H9 (cell line): ENCODE results near the gene ATP5MC3. TPM values are rescaled to one million over a fixed set of nuclear protein-coding genes. Genes with fewer than 3 reads are reported as not detected.
A peak's percentile ranks its signal among the peaks of the same experiment; 100 is the strongest.

Source experiments
- DNase-seq: peaks from one replicate; pipeline ENCODE4 v3.0.0-alpha.2; 2017
- H2AFZ ChIP-seq: one replicate; pipeline ENCODE4 v1.6.1; 2013; ENCODE audit warnings: mild to moderate bottlenecking, low read length, control low read depth, moderate library complexity
- H2AK5ac ChIP-seq: 2 replicates; pipeline ENCODE4 v1.6.1; 2013; ENCODE audit warnings: low read length, control low read depth, mixed read lengths; ENCODE audit not compliant: insufficient read length
- H2BK120ac ChIP-seq: one replicate; pipeline ENCODE4 v1.6.1; 2013; ENCODE audit warnings: low read depth, mild to moderate bottlenecking, low read length, control low read depth, inconsistent platforms; ENCODE audit not compliant: poor library complexity, severe bottlenecking
- H2BK12ac ChIP-seq: 2 replicates; pipeline ENCODE4 v1.6.1; 2013; ENCODE audit warnings: low read length, control low read depth, mixed read lengths, low read depth; ENCODE audit not compliant: insufficient read length
- H2BK15ac ChIP-seq: 2 replicates; pipeline ENCODE4 v1.6.1; 2013; ENCODE audit warnings: low read depth, low read length, control low read depth
- H2BK20ac ChIP-seq: one replicate; pipeline ENCODE4 v1.6.1; 2013; ENCODE audit warnings: low read depth, mild to moderate bottlenecking, low read length, control low read depth, inconsistent platforms; ENCODE audit not compliant: poor library complexity, severe bottlenecking
- H2BK5ac ChIP-seq: 2 replicates; pipeline ENCODE4 v1.6.1; 2013; ENCODE audit warnings: low read length, control low read depth, mixed read lengths; ENCODE audit not compliant: insufficient read length
- H3K14ac ChIP-seq: 2 replicates; pipeline ENCODE4 v1.6.1; 2013; ENCODE audit warnings: low read length, control low read depth; ENCODE audit not compliant: insufficient read depth
- H3K18ac ChIP-seq: 2 replicates; pipeline ENCODE4 v1.6.1; 2013; ENCODE audit warnings: low read depth, mild to moderate bottlenecking, mixed read lengths, low read length, control low read depth; ENCODE audit not compliant: insufficient read length
- H3K23ac ChIP-seq: 2 replicates; pipeline ENCODE4 v1.6.1; 2013; ENCODE audit warnings: low read length, control low read depth, mixed read lengths, low read depth; ENCODE audit not compliant: insufficient read length
- H3K23me2 ChIP-seq: 2 replicates; pipeline ENCODE4 v1.6.1; 2013; ENCODE audit warnings: low read depth, mild to moderate bottlenecking, mixed read lengths, low read length, control low read depth; ENCODE audit not compliant: insufficient read length, poor library complexity, severe bottlenecking
- H3K27ac ChIP-seq: 2 replicates; pipeline ENCODE4 v1.5.1; 2013; ENCODE audit warnings: low read length, control low read depth, mixed read lengths, low read depth; ENCODE audit not compliant: insufficient read length
- H3K27me3 ChIP-seq: 2 replicates; pipeline ENCODE4 v1.6.1; 2013; ENCODE audit warnings: low read length, control low read depth, inconsistent platforms; ENCODE audit not compliant: insufficient read depth
- H3K4ac ChIP-seq: 2 replicates; pipeline ENCODE4 v1.6.1; 2013; ENCODE audit warnings: low read depth, mild to moderate bottlenecking, control low read depth, inconsistent platforms, low read length, moderate library complexity
- H3K4me1 ChIP-seq: 2 replicates; pipeline ENCODE4 v1.6.1; 2013; ENCODE audit warnings: low read length, control low read depth, inconsistent platforms; ENCODE audit not compliant: insufficient read depth
- H3K4me2 ChIP-seq: 2 replicates; pipeline ENCODE4 v1.6.1; 2013; ENCODE audit warnings: low read length, control low read depth, mixed read lengths; ENCODE audit not compliant: insufficient read length, insufficient read depth
- H3K56ac ChIP-seq: 2 replicates; pipeline ENCODE4 v1.6.1; 2013; ENCODE audit warnings: low read depth, mild to moderate bottlenecking, mixed read lengths, low read length, control low read depth; ENCODE audit not compliant: insufficient read length
- H3K79me1 ChIP-seq: 2 replicates; pipeline ENCODE4 v1.6.1; 2013; ENCODE audit warnings: low read depth, mild to moderate bottlenecking, moderate library complexity, low read length, control low read depth, inconsistent platforms; ENCODE audit not compliant: insufficient read depth, poor library complexity, severe bottlenecking
- H3K79me2 ChIP-seq: 2 replicates; pipeline ENCODE4 v1.6.1; 2013; ENCODE audit warnings: low read length, control low read depth, inconsistent platforms; ENCODE audit not compliant: insufficient read depth
- H3K9ac ChIP-seq: 2 replicates; pipeline ENCODE4 v1.6.1; 2013; ENCODE audit warnings: low read length, control low read depth, mixed read lengths; ENCODE audit not compliant: insufficient read length; ENCODE audit errors: extremely low read depth
- H3K9me3 ChIP-seq: one replicate; pipeline ENCODE4 v1.6.1; 2013; ENCODE audit warnings: low read depth, low read length, inconsistent platforms; ENCODE audit not compliant: control insufficient read depth
- H3T11ph ChIP-seq: one replicate; pipeline ENCODE4 v1.6.1; 2013; ENCODE audit warnings: mild to moderate bottlenecking, low read length, control low read depth, inconsistent platforms
- H4K20me1 ChIP-seq: one replicate; pipeline ENCODE4 v1.6.1; 2013; ENCODE audit not compliant: control insufficient read depth, insufficient read length, insufficient read depth
- H4K5ac ChIP-seq: 2 replicates; pipeline ENCODE4 v1.6.1; 2013; ENCODE audit warnings: low read depth, mild to moderate bottlenecking, mixed read lengths, low read length, control low read depth; ENCODE audit not compliant: insufficient read length
- H4K8ac ChIP-seq: replicated peaks from 2 replicates; pipeline ENCODE4 v1.6.1; 2013; ENCODE audit warnings: low read length, control low read depth, mixed read lengths, low read depth; ENCODE audit not compliant: insufficient read length
- H4K91ac ChIP-seq: 2 replicates; pipeline ENCODE4 v1.6.1; 2013; ENCODE audit warnings: low read depth, mild to moderate bottlenecking, moderate library complexity, mixed read lengths, low read length, control low read depth; ENCODE audit not compliant: insufficient read length
- H3K27ac Mint-ChIP-seq, 3 experiments: 2 replicates in 2 of 3; 3 replicates in 1 of 3; pipeline ENCODE4 v1.8.0; 2020 to 2021; ENCODE audit warnings: mixed read lengths in 3 of 3, mild to moderate bottlenecking in 1 of 3, moderate library complexity in 1 of 3
- H3K27me3 Mint-ChIP-seq: 2 replicates; pipeline ENCODE4 v1.8.0; 2021; ENCODE audit warnings: low read depth, mild to moderate bottlenecking, moderate library complexity, mixed read lengths
- H3K36me3 Mint-ChIP-seq, 3 experiments: 2 replicates in 2 of 3; 3 replicates in 1 of 3; pipeline ENCODE4 v1.8.0; 2020 to 2021; ENCODE audit warnings: low read depth in 3 of 3, mixed read lengths in 3 of 3; ENCODE audit not compliant: insufficient read depth in 1 of 3
- H3K4me1 Mint-ChIP-seq, 2 experiments: 2 replicates each; pipeline ENCODE4 v1.8.0; 2020; ENCODE audit warnings: mixed read lengths in 2 of 2
- H3K4me3 Mint-ChIP-seq, 2 experiments: 2 replicates in 1 of 2; 3 replicates in 1 of 2; pipeline ENCODE4 v1.8.0; 2020 to 2021; ENCODE audit warnings: mild to moderate bottlenecking in 2 of 2, mixed read lengths in 2 of 2, moderate library complexity in 1 of 2
- H3K9me3 Mint-ChIP-seq, 2 experiments: 2 replicates in 1 of 2; 3 replicates in 1 of 2; pipeline ENCODE4 v1.8.0; 2020; ENCODE audit warnings: mild to moderate bottlenecking in 2 of 2, mixed read lengths in 2 of 2, moderate library complexity in 1 of 2
- WGBS: extraction: QIAGEN DNeasy Blood & Tissue Kit; methylation state at CpG from one replicate; pipeline ENCODE4 v1.1.7; 2013; ENCODE audit warnings: missing lambda C conversion rate, low lambda C conversion rate, mixed read lengths; ENCODE audit not compliant: insufficient read length; ENCODE audit errors: extremely low coverage; 5-methylcytosine and 5-hydroxymethylcytosine counted together
- total RNA-seq: library from RNA; stranded (reverse); gene quantifications from 2 replicates; pipeline ENCODE4 v1.2.1, GENCODE V29; 2021
- TF ChIP-seq, protein P1 (sequence below): fragments of 200-600 bp; sonication (generic); conservative IDR thresholded peaks from 3 replicates; pipeline ENCODE4 v1.8.0; 2021; ENCODE audit warnings: antibody characterized with exemption, mild to moderate bottlenecking

ATP5MC3 gene
- total RNA-seq, 1 experiment from 2014 or later: 326 TPM

DNA sequence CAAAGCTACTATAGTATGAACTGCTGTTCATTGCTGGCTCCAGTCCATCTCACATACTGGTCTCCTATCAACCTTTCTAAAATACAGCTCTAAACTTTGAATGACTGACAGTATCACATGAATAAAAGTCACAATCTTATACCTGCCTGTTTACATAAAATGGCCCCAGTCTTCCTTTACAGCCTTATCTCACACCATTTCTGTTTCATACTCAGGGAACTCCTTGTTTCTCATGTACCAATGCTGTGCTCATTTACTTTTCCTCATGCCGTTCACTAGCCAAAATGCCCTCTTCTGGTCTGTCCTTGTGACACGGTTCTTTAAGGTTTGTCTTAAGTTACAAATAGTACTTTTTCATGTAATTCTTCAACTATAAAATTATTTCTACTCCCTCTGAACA is 6.2 kb downstream of the ATP5MC3 start:
- TF ChIP-seq, protein P1, sequence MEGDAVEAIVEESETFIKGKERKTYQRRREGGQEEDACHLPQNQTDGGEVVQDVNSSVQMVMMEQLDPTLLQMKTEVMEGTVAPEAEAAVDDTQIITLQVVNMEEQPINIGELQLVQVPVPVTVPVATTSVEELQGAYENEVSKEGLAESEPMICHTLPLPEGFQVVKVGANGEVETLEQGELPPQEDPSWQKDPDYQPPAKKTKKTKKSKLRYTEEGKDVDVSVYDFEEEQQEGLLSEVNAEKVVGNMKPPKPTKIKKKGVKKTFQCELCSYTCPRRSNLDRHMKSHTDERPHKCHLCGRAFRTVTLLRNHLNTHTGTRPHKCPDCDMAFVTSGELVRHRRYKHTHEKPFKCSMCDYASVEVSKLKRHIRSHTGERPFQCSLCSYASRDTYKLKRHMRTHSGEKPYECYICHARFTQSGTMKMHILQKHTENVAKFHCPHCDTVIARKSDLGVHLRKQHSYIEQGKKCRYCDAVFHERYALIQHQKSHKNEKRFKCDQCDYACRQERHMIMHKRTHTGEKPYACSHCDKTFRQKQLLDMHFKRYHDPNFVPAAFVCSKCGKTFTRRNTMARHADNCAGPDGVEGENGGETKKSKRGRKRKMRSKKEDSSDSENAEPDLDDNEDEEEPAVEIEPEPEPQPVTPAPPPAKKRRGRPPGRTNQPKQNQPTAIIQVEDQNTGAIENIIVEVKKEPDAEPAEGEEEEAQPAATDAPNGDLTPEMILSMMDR: no peak
- no peaks in the 10 kb centered on the region; the same call in none of the 2 replicates for H3K79me2 ChIP-seq
- no peak overlapping the region for H2BK20ac ChIP-seq
- H3K23ac ChIP-seq: no peak overlapping the region
- H3K56ac ChIP-seq: no peak overlapping the region
- no peak overlapping the region for H4K8ac ChIP-seq
- no peak overlapping the region for H3K18ac ChIP-seq
- no peaks in the 10 kb centered on the region for H3K23me2 ChIP-seq
- DNase-seq: no peak
- no peak overlapping the region for H3T11ph ChIP-seq
- Mint-ChIP-seq H3K36me3 (peaks cover 21 to 35% (median 28%) of the 10 kb centered on the region in 3 experiments; a peak in 6 of 7 replicates), H3K4me3 (no peak overlapping the region), H3K27ac (peak overlapping the region in 1 of 3 experiments; percentile 25; a peak in 2 of 7 replicates), H3K27me3 (no peaks in the 10 kb centered on the region), H3K4me1 (peaks cover 1 to 2% of the 10 kb centered on the region in 2 experiments; a peak in 3 of 4 replicates), H3K9me3 (no peaks in the 10 kb centered on the region)
- H3K27ac ChIP-seq: no peak overlapping the region
- H2BK120ac ChIP-seq: no peak overlapping the region
- H3K27me3 ChIP-seq: no peaks in the 10 kb centered on the region
- H2AFZ ChIP-seq: no peak overlapping the region
- no peak overlapping the region for H3K9ac ChIP-seq
- no peaks in the 10 kb centered on the region for H3K79me1 ChIP-seq
- H4K91ac ChIP-seq: no peak overlapping the region
- H2BK12ac ChIP-seq: no peak overlapping the region
- H3K4me2 ChIP-seq: no peak overlapping the region
- H2BK5ac ChIP-seq: no peak overlapping the region
- H2BK15ac ChIP-seq: no peak overlapping the region
- no peaks in the 10 kb centered on the region for H3K4me1 ChIP-seq
- H3K4ac ChIP-seq: no peak overlapping the region
- no peak overlapping the region for H3K14ac ChIP-seq
- H4K5ac ChIP-seq: no peak overlapping the region
- WGBS: no CpG with 5 or more reads among the region's 2 CpGs
- no peaks in the 10 kb centered on the region for H4K20me1 ChIP-seq
- H2AK5ac ChIP-seq: no peak overlapping the region
- no peaks in the 10 kb centered on the region for H3K9me3 ChIP-seq
